VCaP (cell line): ENCODE results near the gene DHRS1.

Source experiments
- H3K27ac ChIP-seq: fragments of 450-650 bp; 2 replicates; pipeline ENCODE4 v1.5.1; 2017
- TF ChIP-seq, protein P1 (sequence below): fragments of 450-650 bp; conservative IDR thresholded peaks from 2 replicates; pipeline ENCODE4 v1.5.1; 2017; ENCODE audit warnings: mild to moderate bottlenecking, moderate library complexity

Gene DHRS1

DNA sequence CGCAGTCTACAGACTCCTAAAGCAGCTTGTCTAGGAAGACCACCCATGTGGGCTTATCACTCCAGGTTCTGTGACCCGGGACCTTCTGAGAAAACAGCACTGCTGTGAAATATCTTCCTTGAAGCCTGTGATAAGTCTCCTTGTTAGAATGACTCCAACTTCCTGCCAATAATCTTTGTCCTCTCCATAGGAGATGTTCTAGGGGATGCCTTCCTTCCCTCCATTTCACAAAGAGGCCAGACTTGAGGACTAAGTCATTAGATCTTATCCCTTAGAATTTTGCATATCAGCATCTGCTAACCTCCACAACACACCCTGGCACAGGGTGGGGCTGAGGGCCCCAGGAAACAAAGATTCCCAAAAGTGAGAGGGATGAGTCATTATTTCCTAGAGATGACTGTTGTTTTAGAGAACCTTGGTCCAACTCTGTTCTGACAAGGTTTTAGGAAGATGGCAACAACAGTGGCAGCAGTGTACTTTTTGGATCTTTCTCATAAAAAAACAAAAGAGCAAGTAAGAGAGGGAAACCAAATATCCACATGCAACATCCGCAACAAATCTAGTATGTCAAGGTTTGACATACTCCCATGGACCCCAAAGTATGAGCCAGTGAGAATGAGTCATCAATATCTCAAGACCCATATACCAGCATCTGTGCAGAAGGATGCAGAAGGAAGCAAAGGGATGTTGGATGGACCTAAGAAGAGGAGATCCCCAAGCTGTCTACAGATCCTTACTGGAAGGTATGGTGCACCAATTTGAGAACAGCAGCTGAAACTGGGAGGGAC is 17.8 kb upstream of the DHRS1 start:
- TF ChIP-seq, protein P1, sequence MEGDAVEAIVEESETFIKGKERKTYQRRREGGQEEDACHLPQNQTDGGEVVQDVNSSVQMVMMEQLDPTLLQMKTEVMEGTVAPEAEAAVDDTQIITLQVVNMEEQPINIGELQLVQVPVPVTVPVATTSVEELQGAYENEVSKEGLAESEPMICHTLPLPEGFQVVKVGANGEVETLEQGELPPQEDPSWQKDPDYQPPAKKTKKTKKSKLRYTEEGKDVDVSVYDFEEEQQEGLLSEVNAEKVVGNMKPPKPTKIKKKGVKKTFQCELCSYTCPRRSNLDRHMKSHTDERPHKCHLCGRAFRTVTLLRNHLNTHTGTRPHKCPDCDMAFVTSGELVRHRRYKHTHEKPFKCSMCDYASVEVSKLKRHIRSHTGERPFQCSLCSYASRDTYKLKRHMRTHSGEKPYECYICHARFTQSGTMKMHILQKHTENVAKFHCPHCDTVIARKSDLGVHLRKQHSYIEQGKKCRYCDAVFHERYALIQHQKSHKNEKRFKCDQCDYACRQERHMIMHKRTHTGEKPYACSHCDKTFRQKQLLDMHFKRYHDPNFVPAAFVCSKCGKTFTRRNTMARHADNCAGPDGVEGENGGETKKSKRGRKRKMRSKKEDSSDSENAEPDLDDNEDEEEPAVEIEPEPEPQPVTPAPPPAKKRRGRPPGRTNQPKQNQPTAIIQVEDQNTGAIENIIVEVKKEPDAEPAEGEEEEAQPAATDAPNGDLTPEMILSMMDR: no peak

DNA sequence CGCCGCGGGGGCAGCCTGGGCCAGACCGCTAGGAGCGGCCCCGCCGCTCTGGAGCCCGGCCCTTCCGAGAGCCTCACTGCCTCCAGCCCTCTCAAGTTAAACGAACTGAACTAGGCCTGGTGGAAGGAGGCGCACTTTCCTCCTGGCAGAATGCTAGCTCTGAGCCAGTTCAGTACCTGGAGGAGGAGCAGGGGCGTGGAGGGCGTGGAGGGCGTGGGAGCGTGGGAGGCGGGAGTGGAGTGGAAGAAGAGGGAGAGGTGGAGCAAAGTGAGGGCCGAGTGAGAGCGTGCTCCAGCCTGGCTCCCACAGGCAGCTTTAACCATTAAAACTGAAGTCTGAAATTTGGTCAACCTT is 17.0 kb upstream of the DHRS1 start:
- H3K27ac ChIP-seq: no peak overlapping the region
- TF ChIP-seq, protein P1: no peak

More for the DNA sequence above, 17.8 kb upstream of the DHRS1 start:
- no peak overlapping the region for H3K27ac ChIP-seq

DNA sequence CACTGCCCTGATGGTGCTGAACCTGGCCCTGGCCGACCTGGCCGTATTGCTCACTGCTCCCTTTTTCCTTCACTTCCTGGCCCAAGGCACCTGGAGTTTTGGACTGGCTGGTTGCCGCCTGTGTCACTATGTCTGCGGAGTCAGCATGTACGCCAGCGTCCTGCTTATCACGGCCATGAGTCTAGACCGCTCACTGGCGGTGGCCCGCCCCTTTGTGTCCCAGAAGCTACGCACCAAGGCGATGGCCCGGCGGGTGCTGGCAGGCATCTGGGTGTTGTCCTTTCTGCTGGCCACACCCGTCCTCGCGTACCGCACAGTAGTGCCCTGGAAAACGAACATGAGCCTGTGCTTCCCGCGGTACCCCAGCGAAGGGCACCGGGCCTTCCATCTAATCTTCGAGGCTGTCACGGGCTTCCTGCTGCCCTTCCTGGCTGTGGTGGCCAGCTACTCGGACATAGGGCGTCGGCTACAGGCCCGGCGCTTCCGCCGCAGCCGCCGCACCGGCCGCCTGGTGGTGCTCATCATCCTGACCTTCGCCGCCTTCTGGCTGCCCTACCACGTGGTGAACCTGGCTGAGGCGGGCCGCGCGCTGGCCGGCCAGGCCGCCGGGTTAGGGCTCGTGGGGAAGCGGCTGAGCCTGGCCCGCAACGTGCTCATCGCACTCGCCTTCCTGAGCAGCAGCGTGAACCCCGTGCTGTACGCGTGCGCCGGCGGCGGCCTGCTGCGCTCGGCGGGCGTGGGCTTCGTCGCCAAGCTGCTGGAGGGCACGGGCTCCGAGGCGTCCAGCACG is 16.4 kb upstream of the DHRS1 start:
- H3K27ac ChIP-seq: no peak overlapping the region
- TF ChIP-seq, protein P1: no peak

DNA sequence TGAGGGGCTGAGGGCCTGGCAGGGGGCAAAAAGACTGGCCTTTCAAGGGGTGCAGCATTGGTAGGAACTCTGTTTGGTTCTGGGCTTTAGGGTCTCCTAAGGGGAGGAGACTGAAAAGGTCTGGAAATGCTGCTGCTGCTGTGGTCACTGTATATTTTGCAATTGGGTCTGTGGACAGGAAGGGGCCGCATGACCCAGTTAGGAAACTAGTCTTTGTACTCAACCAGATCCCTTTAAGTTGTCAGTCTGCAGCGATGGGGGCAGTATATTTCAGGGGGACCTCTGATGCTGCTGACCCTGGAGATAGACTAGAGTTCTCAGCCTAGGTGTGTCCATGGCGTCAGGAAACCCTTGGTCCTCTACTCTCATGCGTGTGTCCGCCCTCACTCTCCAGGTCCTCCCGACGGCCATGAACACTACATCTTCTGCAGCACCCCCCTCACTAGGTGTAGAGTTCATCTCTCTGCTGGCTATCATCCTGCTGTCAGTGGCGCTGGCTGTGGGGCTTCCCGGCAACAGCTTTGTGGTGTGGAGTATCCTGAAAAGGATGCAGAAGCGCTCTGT is 15.7 kb upstream of the DHRS1 start:
- no peak overlapping the region for H3K27ac ChIP-seq
- TF ChIP-seq, protein P1: no peak

DNA sequence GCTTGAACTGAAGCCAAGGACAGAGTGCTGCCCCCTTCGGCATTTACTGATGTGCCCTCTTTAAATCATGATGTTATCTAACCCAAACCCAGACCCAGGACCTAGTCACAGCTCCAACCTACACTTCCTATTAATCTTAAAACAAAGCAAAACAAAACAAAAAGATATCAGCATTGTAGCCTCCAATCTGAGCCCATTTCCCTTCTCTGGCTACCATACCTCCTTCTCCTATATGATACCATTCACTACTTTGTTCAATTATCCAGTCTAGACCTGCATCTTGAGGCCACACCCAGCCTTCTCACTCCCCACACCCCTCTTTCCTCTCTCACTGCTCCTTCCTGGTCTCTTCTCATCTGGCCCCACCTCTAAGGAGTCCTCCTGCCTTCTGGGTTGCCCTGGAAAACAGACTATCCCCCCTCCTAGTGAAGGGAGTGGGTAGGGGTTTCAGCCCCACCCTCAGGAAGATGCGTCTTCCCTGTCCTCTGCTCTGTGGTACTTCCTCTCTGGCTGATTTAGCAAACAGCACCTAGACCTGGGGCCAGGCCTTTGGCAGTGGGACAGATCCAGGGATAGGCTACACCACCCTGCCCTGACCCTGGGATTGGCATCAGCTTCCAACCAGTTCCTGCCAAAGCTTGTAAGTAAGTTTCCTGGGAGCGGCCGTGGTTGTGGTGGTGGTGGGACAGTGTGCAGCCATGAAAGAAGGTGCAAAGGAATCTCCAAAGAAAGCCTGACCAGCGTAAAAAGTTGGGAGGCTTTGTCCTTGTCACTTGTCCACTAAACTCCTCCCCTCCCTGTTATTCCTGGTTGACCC is 15.0 kb upstream of the DHRS1 start:
- TF ChIP-seq, protein P1: no peak
- H3K27ac ChIP-seq: no peak overlapping the region

DNA sequence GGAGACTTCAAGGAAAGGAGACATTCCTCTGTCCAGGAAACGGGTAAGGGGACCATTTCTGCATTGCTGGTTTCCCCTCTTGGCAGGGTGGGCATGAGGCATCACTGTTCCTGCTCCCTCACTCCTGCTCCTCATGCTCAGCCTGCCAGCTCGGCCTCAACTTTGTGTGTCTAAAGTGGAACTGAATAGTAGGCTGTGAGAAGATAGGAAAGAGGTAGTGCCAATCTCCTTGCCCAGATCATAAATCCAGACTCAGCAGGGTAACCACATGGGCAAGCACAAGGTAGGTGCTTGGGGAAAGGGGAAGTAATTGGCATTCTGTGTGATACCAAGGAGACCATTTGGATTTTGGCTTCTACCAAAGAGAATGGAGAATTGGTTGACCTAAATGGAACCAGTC is 14.3 kb upstream of the DHRS1 start:
- TF ChIP-seq, protein P1: no peak

More for the DNA sequence above, 14.3 kb upstream of the DHRS1 start:
- no peak overlapping the region for H3K27ac ChIP-seq
